B cell (primary cell): Measurements from ENCODE around the gene HACD2. TPM values are rescaled to one million over a fixed set of nuclear protein-coding genes. Genes with fewer than 3 reads are reported as not detected.

Source experiments
- ATAC-seq: fragments of 200-7000 bp; cut with Tn5 transposase; one replicate; pipeline ENCODE4 v1.10.0; 2021; ENCODE audit warnings: low read depth, mild to moderate bottlenecking, moderate number of reproducible peaks, moderate library complexity
- CTCF ChIA-PET: fragments of 350-600 bp; sonication (Branson Sonifier 250); formaldehyde crosslinking; loops from one replicate; lab custom pipeline; 2021; ENCODE audit warnings: antibody characterized with exemption, inconsistent platforms; lab: Charles Lee
- POLR2A ChIA-PET: fragments of 350-600 bp; sonication (Branson Sonifier 250); formaldehyde crosslinking; loops from one replicate; lab custom pipeline; 2021; ENCODE audit warnings: antibody characterized with exemption; lab: Charles Lee
- DNase-seq: peaks from one replicate; pipeline ENCODE4 v3.0.0; 2013
- H2AFZ ChIP-seq: 2 replicates; pipeline ENCODE4 v1.6.1; 2012; ENCODE audit warnings: mild to moderate bottlenecking, low read depth, low read length; ENCODE audit not compliant: insufficient read depth, poor library complexity, severe bottlenecking
- H3K27ac ChIP-seq, 2 donors: 1 replicate in 1 of 2; 2 replicates in 1 of 2; pipeline ENCODE4 v1.5.1; 2012 to 2013; ENCODE audit warnings: low read length in 2 of 2, mild to moderate bottlenecking in 2 of 2, moderate library complexity in 1 of 2
- H3K27me3 ChIP-seq, 4 experiments: fragments of 200-600 bp in 1 of 4; sonication (generic) in 1 of 4; replicated peaks in 1 of 4; 1 replicate in 2 of 4; 2 replicates in 2 of 4; pipeline versions ENCODE4 v1.6.1 to v1.7.0; 2013 to 2016; ENCODE audit warnings: low read length in 3 of 4, mild to moderate bottlenecking in 2 of 4, mixed read lengths in 1 of 4, moderate library complexity in 1 of 4; ENCODE audit not compliant: insufficient read depth in 4 of 4, control insufficient read depth in 3 of 4; ENCODE audit errors: control extremely low read depth in 1 of 4
- H3K36me3 ChIP-seq, 2 experiments: replicated peaks in 1 of 2; 1 replicate in 1 of 2; 2 replicates in 1 of 2; pipeline versions ENCODE4 v1.6.1 to v1.7.1; 2013; ENCODE audit warnings: low read length in 1 of 2; ENCODE audit not compliant: insufficient read depth in 2 of 2, control insufficient read depth in 1 of 2; ENCODE audit errors: control extremely low read depth in 1 of 2, extremely low read depth in 1 of 2
- H3K4me1 ChIP-seq, 2 donors: fragments of 200-600 bp in 1 of 2; sonication (generic) in 1 of 2; 1 replicate in 1 of 2; 2 replicates in 1 of 2; pipeline versions ENCODE4 v1.5.1 to v1.6.1; 2013 to 2017; ENCODE audit warnings: low read length in 2 of 2; ENCODE audit not compliant: control insufficient read depth in 2 of 2, insufficient read depth in 2 of 2
- H3K4me2 ChIP-seq: replicated peaks from 2 replicates; pipeline ENCODE3; 2012; ENCODE audit warnings: mild to moderate bottlenecking, low read depth, low read length; ENCODE audit not compliant: poor library complexity, severe bottlenecking
- H3K4me3 ChIP-seq, 5 experiments: fragments of 200-600 bp in 1 of 5; sonication (generic) in 1 of 5; 1 replicate in 3 of 5; 2 replicates in 2 of 5; pipeline versions ENCODE4 v1.5.1 to v1.7.0; 2011 to 2016; ENCODE audit warnings: low read length in 4 of 5, mild to moderate bottlenecking in 4 of 5, low read depth in 2 of 5, control low read depth in 1 of 5, moderate library complexity in 1 of 5; ENCODE audit not compliant: insufficient read depth in 1 of 5; ENCODE audit errors: control extremely low read depth in 1 of 5, extremely low read depth in 1 of 5
- H3K79me2 ChIP-seq: fragments of 200-600 bp; sonication (generic); one replicate; pipeline ENCODE4 v1.6.0; 2016; ENCODE audit warnings: low read length; ENCODE audit not compliant: control insufficient read depth, insufficient read depth
- H3K9ac ChIP-seq: fragments of 200-600 bp; sonication (generic); 2 replicates; pipeline ENCODE4 v1.6.1; 2017; ENCODE audit warnings: mild to moderate bottlenecking, low read length, moderate library complexity
- H3K9me3 ChIP-seq, 3 donors: one replicate each; pipeline versions ENCODE4 v1.6.1 to v1.7.1; 2013; ENCODE audit warnings: low read length in 2 of 3; ENCODE audit not compliant: control insufficient read depth in 2 of 3, insufficient read depth in 1 of 3; ENCODE audit errors: control extremely low read depth in 1 of 3
- H4K20me1 ChIP-seq: 2 replicates; pipeline ENCODE4 v1.6.0; 2012; ENCODE audit warnings: mild to moderate bottlenecking, low read length; ENCODE audit not compliant: insufficient read depth, control insufficient read depth, poor library complexity, severe bottlenecking
- H3K27ac Mint-ChIP-seq: one replicate; pipeline ENCODE4 v1.8.0; 2021; ENCODE audit warnings: mixed read lengths
- H3K27me3 Mint-ChIP-seq: one replicate; pipeline ENCODE4 v1.8.0; 2021; ENCODE audit warnings: mixed read lengths
- H3K4me1 Mint-ChIP-seq: one replicate; pipeline ENCODE4 v1.8.0; 2021; ENCODE audit warnings: mixed read lengths
- H3K4me3 Mint-ChIP-seq: one replicate; pipeline ENCODE4 v1.8.0; 2021; ENCODE audit warnings: mixed read lengths
- H3K9me3 Mint-ChIP-seq: one replicate; pipeline ENCODE4 v1.8.0; 2022; ENCODE audit warnings: mixed read lengths; ENCODE audit not compliant: insufficient read depth
- EZH2 ChIP-seq: IDR thresholded peaks from 2 replicates; pipeline ENCODE4 v1.6.1; 2012; ENCODE audit warnings: borderline replicate concordance, low read depth, mild to moderate bottlenecking, moderate library complexity, low read length; ENCODE audit not compliant: insufficient read depth, poor library complexity, severe bottlenecking
- WGBS: methylation state at CpG from one replicate; pipeline ENCODE4 v1.1.5; 2013; ENCODE audit warnings: missing lambda C conversion rate; ENCODE audit not compliant: insufficient coverage; 5-methylcytosine and 5-hydroxymethylcytosine counted together
- intact Hi-C: fragments of 100-400 bp; cut with micrococcal nuclease; formaldehyde crosslinking; loops from one replicate; pipeline ENCODE4 v1.10.0; 2022
- polyA plus RNA-seq: library from polyadenylated mRNA; depleted of rRNA; stranded (reverse); fragments of >200 nt; gene quantifications from 2 replicates; pipeline ENCODE4 v1.2.3, GENCODE V29; 2012
- total RNA-seq, 2 donors: library from RNA; stranded (reverse); fragments of 120-200 nt in 1 of 2; gene quantifications; 1 replicate in 1 of 2; 2 replicates in 1 of 2; pipeline versions ENCODE4 v1.2.3 to v1.2.4, GENCODE V29; 2013 to 2022
- TF ChIP-seq, protein P1 (sequence below): fragments of 200-600 bp; IDR thresholded peaks from one replicate; pipeline ENCODE4 v1.8.0; 2022; ENCODE audit warnings: antibody characterized with exemption, mild to moderate bottlenecking

The HACD2 gene
- total and polyA plus RNA-seq, 2 donors (not counting 1 experiment from before 2014, with no cell fraction given): 14.5 to 30.7 TPM

DNA sequence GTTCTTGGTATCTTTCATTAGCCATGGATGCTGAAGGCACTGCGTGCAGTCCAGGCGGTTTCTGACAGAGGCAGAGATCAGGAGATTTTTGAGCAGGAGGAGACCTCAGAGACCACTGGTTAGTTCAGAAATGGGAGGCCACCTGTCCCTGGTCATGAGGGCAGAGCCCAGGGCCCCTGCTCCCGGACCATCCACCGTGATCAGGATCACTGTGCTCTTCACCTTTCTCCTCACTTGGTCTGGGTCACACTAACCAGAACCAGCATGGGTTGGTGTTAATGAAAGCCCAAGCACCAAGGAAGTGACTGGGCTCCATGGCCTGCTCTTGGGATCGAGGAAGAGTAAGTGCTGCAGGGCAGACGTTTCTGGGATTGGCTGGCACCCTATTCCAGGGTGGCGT is 42.0 kb upstream of the HACD2 start:
- H3K4me2 ChIP-seq: no peak overlapping the region
- ATAC-seq (no peak), DNase-seq (no peak)
- H3K4me1 Mint-ChIP-seq: no peaks in the 10 kb centered on the region
- H3K27me3 Mint-ChIP-seq: no peaks in the 10 kb centered on the region
- H2AFZ ChIP-seq: no peak overlapping the region
- ChIA-PET POLR2A (no interaction called here), CTCF (no interaction called here)
- H3K36me3 ChIP-seq: peaks cover 0 to 2% of the 10 kb centered on the region in 2 experiments
- H3K9ac ChIP-seq: no peak overlapping the region
- no peaks in the 10 kb centered on the region for H3K4me1 ChIP-seq
- no peak overlapping the region for H3K27ac Mint-ChIP-seq
- intact Hi-C loops: no loop called here
- H3K4me3 ChIP-seq: no peak overlapping the region
- peaks cover 0 to 5% (median 0%) of the 10 kb centered on the region in 3 donors for H3K9me3 ChIP-seq
- no peak overlapping the region for H3K27ac ChIP-seq
- no peak overlapping the region for H3K4me3 Mint-ChIP-seq
- H4K20me1 ChIP-seq: no peaks in the 10 kb centered on the region
- WGBS: 98% methylated on average over 6 of the region's 7 CpGs
- H3K9me3 Mint-ChIP-seq: no peaks in the 10 kb centered on the region
- no peak for TF ChIP-seq EZH2
- TF ChIP-seq, protein P1, sequence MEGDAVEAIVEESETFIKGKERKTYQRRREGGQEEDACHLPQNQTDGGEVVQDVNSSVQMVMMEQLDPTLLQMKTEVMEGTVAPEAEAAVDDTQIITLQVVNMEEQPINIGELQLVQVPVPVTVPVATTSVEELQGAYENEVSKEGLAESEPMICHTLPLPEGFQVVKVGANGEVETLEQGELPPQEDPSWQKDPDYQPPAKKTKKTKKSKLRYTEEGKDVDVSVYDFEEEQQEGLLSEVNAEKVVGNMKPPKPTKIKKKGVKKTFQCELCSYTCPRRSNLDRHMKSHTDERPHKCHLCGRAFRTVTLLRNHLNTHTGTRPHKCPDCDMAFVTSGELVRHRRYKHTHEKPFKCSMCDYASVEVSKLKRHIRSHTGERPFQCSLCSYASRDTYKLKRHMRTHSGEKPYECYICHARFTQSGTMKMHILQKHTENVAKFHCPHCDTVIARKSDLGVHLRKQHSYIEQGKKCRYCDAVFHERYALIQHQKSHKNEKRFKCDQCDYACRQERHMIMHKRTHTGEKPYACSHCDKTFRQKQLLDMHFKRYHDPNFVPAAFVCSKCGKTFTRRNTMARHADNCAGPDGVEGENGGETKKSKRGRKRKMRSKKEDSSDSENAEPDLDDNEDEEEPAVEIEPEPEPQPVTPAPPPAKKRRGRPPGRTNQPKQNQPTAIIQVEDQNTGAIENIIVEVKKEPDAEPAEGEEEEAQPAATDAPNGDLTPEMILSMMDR: no peak
- H3K79me2 ChIP-seq: no peaks in the 10 kb centered on the region
- no peaks in the 10 kb centered on the region for H3K27me3 ChIP-seq

DNA sequence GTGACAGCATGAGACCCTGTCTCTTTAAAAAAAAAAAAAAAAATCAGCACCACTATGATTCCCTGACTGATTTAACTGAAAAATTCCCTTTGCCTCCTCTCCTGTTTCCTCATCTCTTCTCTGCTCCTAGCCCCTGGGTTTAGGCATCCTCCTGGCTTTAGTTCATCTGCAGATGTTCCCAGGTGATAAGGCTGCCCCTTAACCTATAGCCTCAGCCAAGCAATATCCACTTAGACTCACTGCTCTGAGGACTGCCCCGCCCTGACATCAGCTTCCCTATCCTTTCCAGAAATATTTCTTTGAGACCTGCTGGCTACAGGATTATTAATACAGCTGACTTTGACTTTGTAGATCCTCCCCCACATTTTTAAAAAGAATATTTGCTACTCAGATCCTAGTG is 39.4 kb upstream of the HACD2 start:
- H3K4me2 ChIP-seq: no peak overlapping the region
- Mint-ChIP-seq H3K9me3 (no peaks in the 10 kb centered on the region), H3K4me1 (peaks cover 4% of the 10 kb centered on the region), H3K27ac (no peak overlapping the region), H3K27me3 (no peaks in the 10 kb centered on the region), H3K4me3 (no peak overlapping the region)
- no peak overlapping the region for H3K27ac ChIP-seq
- ChIA-PET POLR2A (no interaction called here), CTCF (interaction anchor here (1.0 kb wide), 1 partner anchor 99 kb away, joined by 3 read pairs; no protein-coding TSS in a partner anchor)
- intact Hi-C loops: no loop called here
- TF ChIP-seq EZH2: no peak
- TF ChIP-seq, protein P1: no peak
- peaks cover 0 to 5% (median 0%) of the 10 kb centered on the region in 3 donors for H3K9me3 ChIP-seq
- H2AFZ ChIP-seq: no peak overlapping the region
- no peak overlapping the region for H3K9ac ChIP-seq
- H3K27me3 ChIP-seq: no peaks in the 10 kb centered on the region
- no peak overlapping the region for H3K4me3 ChIP-seq
- no peaks in the 10 kb centered on the region for H4K20me1 ChIP-seq
- no CpG with 5 or more reads among the region's 1 CpG for WGBS
- H3K79me2 ChIP-seq: no peaks in the 10 kb centered on the region
- H3K36me3 ChIP-seq: no peaks in the 10 kb centered on the region
- no peak for ATAC-seq
- no peak for DNase-seq
- peaks cover 1 to 2% of the 10 kb centered on the region in 2 donors for H3K4me1 ChIP-seq
